Trophoblast cell (in vitro differentiated cells and primary cell): Measurements from ENCODE around the gene RPS27L.

ENCODE experiments used
- DNase-seq, 2 donors: peaks; one replicate each; pipeline ENCODE4 v3.0.0-alpha.2; 2016
- H2AFZ ChIP-seq: 2 replicates; pipeline ENCODE4 v1.6.1; 2013; ENCODE audit warnings: low read length, moderate library complexity, mild to moderate bottlenecking; ENCODE audit not compliant: insufficient read depth, poor library complexity
- H2AK5ac ChIP-seq: 2 replicates; pipeline ENCODE4 v1.6.1; 2013; ENCODE audit warnings: mild to moderate bottlenecking, low read length
- H2BK120ac ChIP-seq: 2 replicates; pipeline ENCODE4 v1.6.1; 2013; ENCODE audit warnings: low read length, mild to moderate bottlenecking, moderate library complexity; ENCODE audit not compliant: insufficient read depth, poor library complexity
- H2BK12ac ChIP-seq: 2 replicates; pipeline ENCODE4 v1.6.1; 2013; ENCODE audit warnings: mild to moderate bottlenecking, low read length, moderate library complexity
- H2BK5ac ChIP-seq: 2 replicates; pipeline ENCODE4 v1.6.1; 2013; ENCODE audit warnings: low read length, low read depth, moderate library complexity, mild to moderate bottlenecking; ENCODE audit not compliant: poor library complexity
- H3K14ac ChIP-seq: 2 replicates; pipeline ENCODE4 v1.6.1; 2013; ENCODE audit warnings: mild to moderate bottlenecking, low read length
- H3K18ac ChIP-seq: 2 replicates; pipeline ENCODE4 v1.6.1; 2013; ENCODE audit warnings: mild to moderate bottlenecking, low read length
- H3K23ac ChIP-seq: 2 replicates; pipeline ENCODE4 v1.6.1; 2013; ENCODE audit warnings: low read length
- H3K27ac ChIP-seq: 2 replicates; pipeline ENCODE4 v1.5.1; 2013; ENCODE audit warnings: low read depth, mild to moderate bottlenecking, inconsistent platforms, low read length, moderate library complexity
- H3K27me3 ChIP-seq: 2 replicates; pipeline ENCODE4 v1.6.1; 2013; ENCODE audit warnings: inconsistent platforms, mild to moderate bottlenecking, low read length, moderate library complexity; ENCODE audit not compliant: insufficient read depth
- H3K36me3 ChIP-seq, 2 experiments: 1 replicate in 1 of 2; 2 replicates in 1 of 2; pipeline ENCODE4 v1.6.1; 2013; ENCODE audit warnings: low read length in 2 of 2, mild to moderate bottlenecking in 2 of 2, moderate library complexity in 1 of 2; ENCODE audit not compliant: insufficient read depth in 2 of 2, control insufficient read depth in 1 of 2
- H3K4ac ChIP-seq: 2 replicates; pipeline ENCODE4 v1.6.1; 2013; ENCODE audit warnings: low read depth, mild to moderate bottlenecking, low read length, moderate library complexity
- H3K4me1 ChIP-seq, 2 experiments: 1 replicate in 1 of 2; 2 replicates in 1 of 2; pipeline ENCODE4 v1.6.1; 2013; ENCODE audit warnings: low read length in 2 of 2, mild to moderate bottlenecking in 2 of 2, moderate library complexity in 1 of 2; ENCODE audit not compliant: insufficient read depth in 2 of 2, control insufficient read depth in 1 of 2
- H3K4me2 ChIP-seq: 2 replicates; pipeline ENCODE4 v1.6.1; 2013; ENCODE audit warnings: inconsistent platforms, mild to moderate bottlenecking, low read length, moderate library complexity
- H3K4me3 ChIP-seq: 2 replicates; pipeline ENCODE4 v1.5.1; 2013; ENCODE audit warnings: mild to moderate bottlenecking, low read depth, low read length, inconsistent platforms
- H3K79me1 ChIP-seq: one replicate; pipeline ENCODE4 v1.6.1; 2013; ENCODE audit warnings: low read length
- H3K79me2 ChIP-seq: 2 replicates; pipeline ENCODE4 v1.6.1; 2013; ENCODE audit warnings: low read length, mild to moderate bottlenecking; ENCODE audit not compliant: control insufficient read depth, insufficient read depth, poor library complexity
- H3K9ac ChIP-seq: 2 replicates; pipeline ENCODE4 v1.6.1; 2013; ENCODE audit warnings: mild to moderate bottlenecking, low read length
- H3K9me3 ChIP-seq: 2 replicates; pipeline ENCODE4 v1.6.1; 2013; ENCODE audit warnings: low read depth, mild to moderate bottlenecking, control low read depth, inconsistent platforms, low read length; ENCODE audit not compliant: insufficient read depth
- H4K12ac ChIP-seq: 2 replicates; pipeline ENCODE4 v1.6.1; 2013; ENCODE audit warnings: low read depth, mild to moderate bottlenecking, low read length, moderate library complexity
- H4K8ac ChIP-seq: 2 replicates; pipeline ENCODE4 v1.6.1; 2013; ENCODE audit warnings: low read depth, mild to moderate bottlenecking, low read length, moderate library complexity
- H4K91ac ChIP-seq: one replicate; pipeline ENCODE4 v1.6.1; 2013; ENCODE audit warnings: low read depth, mild to moderate bottlenecking, low read length, moderate library complexity
- WGBS: extraction: QIAGEN DNeasy Blood & Tissue Kit; methylation state at CpG from one replicate; pipeline ENCODE4 v1.1.7; 2013; ENCODE audit warnings: missing lambda C conversion rate; ENCODE audit not compliant: insufficient read length, insufficient coverage; ENCODE audit errors: extremely low coverage; 5-methylcytosine and 5-hydroxymethylcytosine counted together

RPS27L gene

GRCh38 chr15:63111481-63111880 is 45.8 kb downstream of the RPS27L start:
- no peaks in the 10 kb centered on the region for H3K36me3 ChIP-seq
- H3K14ac ChIP-seq: no peak overlapping the region
- no peaks in the 10 kb centered on the region for H3K79me2 ChIP-seq
- no peak overlapping the region for H3K23ac ChIP-seq
- H3K4me2 ChIP-seq: no peak overlapping the region
- no peak overlapping the region for H3K27ac ChIP-seq
- H3K9me3 ChIP-seq: peaks cover 2% of the 10 kb centered on the region
- no peak overlapping the region for H3K9ac ChIP-seq
- DNase-seq: no peak
- H3K18ac ChIP-seq: no peak overlapping the region
- no peak overlapping the region for H2BK120ac ChIP-seq
- no peaks in the 10 kb centered on the region for H3K79me1 ChIP-seq
- no peak overlapping the region for H2BK12ac ChIP-seq
- no peak overlapping the region for H4K12ac ChIP-seq
- H2AFZ ChIP-seq: no peak overlapping the region
- peaks cover 4 to 8% of the 10 kb centered on the region in 2 experiments for H3K4me1 ChIP-seq
- H4K91ac ChIP-seq: no peak overlapping the region
- no peaks in the 10 kb centered on the region for H3K27me3 ChIP-seq
- no peak overlapping the region for H2AK5ac ChIP-seq
- no peak overlapping the region for H2BK5ac ChIP-seq
- no peak overlapping the region for H3K4ac ChIP-seq
- H3K4me3 ChIP-seq: no peak overlapping the region
- no peak overlapping the region for H4K8ac ChIP-seq

- Histone ChIP-seq H2BK120ac (no peak overlapping the region), H3K27ac (no peak overlapping the region), H3K4me3 (no peak overlapping the region), H3K18ac (no peak overlapping the region), H3K9ac (no peak overlapping the region), H3K79me1 (no peaks in the 10 kb centered on the region), H3K14ac (no peak overlapping the region), H4K12ac (no peak overlapping the region), H2BK5ac (no peak overlapping the region), H3K23ac (no peak overlapping the region), H3K9me3 (peaks cover 3% of the 10 kb centered on the region), H3K79me2 (no peaks in the 10 kb centered on the region), H3K27me3 (no peaks in the 10 kb centered on the region), H3K4me1 (peaks cover 4 to 8% of the 10 kb centered on the region in 2 experiments), H4K8ac (no peak overlapping the region), H2BK12ac (no peak overlapping the region), H3K36me3 (no peaks in the 10 kb centered on the region), H3K4me2 (no peak overlapping the region), H3K4ac (no peak overlapping the region), H2AK5ac (no peak overlapping the region), H4K91ac (no peak overlapping the region), H2AFZ (no peak overlapping the region)
- no CpG with 5 or more reads among the region's 3 CpGs for WGBS
- no peak for DNase-seq
Measured at GRCh38 chr15:63110428-63111026, 46.8 kb downstream of the RPS27L start.

- Histone ChIP-seq H3K4me2 (no peak overlapping the region), H3K23ac (no peak overlapping the region), H4K8ac (no peak overlapping the region), H3K27ac (no peak overlapping the region), H2BK5ac (no peak overlapping the region), H3K9me3 (peaks cover 3% of the 10 kb centered on the region), H3K18ac (no peak overlapping the region), H4K12ac (no peak overlapping the region), H3K36me3 (no peaks in the 10 kb centered on the region), H3K27me3 (no peaks in the 10 kb centered on the region), H3K9ac (no peak overlapping the region), H4K91ac (no peak overlapping the region), H2AK5ac (no peak overlapping the region), H2AFZ (no peak overlapping the region), H2BK120ac (no peak overlapping the region), H3K14ac (no peak overlapping the region), H3K4ac (no peak overlapping the region), H2BK12ac (no peak overlapping the region), H3K4me3 (no peak overlapping the region), H3K4me1 (peaks cover 4 to 8% of the 10 kb centered on the region in 2 experiments), H3K79me1 (no peaks in the 10 kb centered on the region), H3K79me2 (no peaks in the 10 kb centered on the region)
- no CpG with 5 or more reads among the region's 2 CpGs for WGBS
- DNase-seq: no peak
Measured at GRCh38 chr15:63109920-63110319, 47.4 kb downstream of the RPS27L start.

GRCh38 chr15:63109498-63109897 is 47.8 kb downstream of the RPS27L start:
- peaks cover 3% of the 10 kb centered on the region for H3K9me3 ChIP-seq
- H4K8ac ChIP-seq: no peak overlapping the region
- H3K23ac ChIP-seq: no peak overlapping the region
- no peak overlapping the region for H3K9ac ChIP-seq
- no peak overlapping the region for H3K18ac ChIP-seq
- H2BK12ac ChIP-seq: no peak overlapping the region
- no peak overlapping the region for H2BK120ac ChIP-seq
- H4K12ac ChIP-seq: no peak overlapping the region
- H2BK5ac ChIP-seq: no peak overlapping the region
- H3K79me1 ChIP-seq: no peaks in the 10 kb centered on the region
- H3K79me2 ChIP-seq: no peaks in the 10 kb centered on the region
- H3K14ac ChIP-seq: no peak overlapping the region
- H3K27ac ChIP-seq: no peak overlapping the region
- H2AK5ac ChIP-seq: no peak overlapping the region
- H2AFZ ChIP-seq: no peak overlapping the region
- no peak overlapping the region for H4K91ac ChIP-seq
- no peak for DNase-seq
- H3K4me2 ChIP-seq: no peak overlapping the region
- H3K4ac ChIP-seq: no peak overlapping the region
- peaks cover 2 to 8% of the 10 kb centered on the region in 2 experiments for H3K4me1 ChIP-seq
- no peaks in the 10 kb centered on the region for H3K36me3 ChIP-seq
- H3K27me3 ChIP-seq: no peaks in the 10 kb centered on the region
- H3K4me3 ChIP-seq: no peak overlapping the region
- WGBS: no CpG with 5 or more reads among the region's 2 CpGs
